Fibroblast of skin of right quadriceps (primary cell): ENCODE data around the gene FEM1C.

ENCODE experiments used
- DNase-seq: peaks from one replicate; pipeline ENCODE4 v3.0.0-alpha.2; 2013

FEM1C gene

GRCh38 chr5:115556276-115556675 is 11.7 kb upstream of the FEM1C start:
- no peak for DNase-seq

DNA sequence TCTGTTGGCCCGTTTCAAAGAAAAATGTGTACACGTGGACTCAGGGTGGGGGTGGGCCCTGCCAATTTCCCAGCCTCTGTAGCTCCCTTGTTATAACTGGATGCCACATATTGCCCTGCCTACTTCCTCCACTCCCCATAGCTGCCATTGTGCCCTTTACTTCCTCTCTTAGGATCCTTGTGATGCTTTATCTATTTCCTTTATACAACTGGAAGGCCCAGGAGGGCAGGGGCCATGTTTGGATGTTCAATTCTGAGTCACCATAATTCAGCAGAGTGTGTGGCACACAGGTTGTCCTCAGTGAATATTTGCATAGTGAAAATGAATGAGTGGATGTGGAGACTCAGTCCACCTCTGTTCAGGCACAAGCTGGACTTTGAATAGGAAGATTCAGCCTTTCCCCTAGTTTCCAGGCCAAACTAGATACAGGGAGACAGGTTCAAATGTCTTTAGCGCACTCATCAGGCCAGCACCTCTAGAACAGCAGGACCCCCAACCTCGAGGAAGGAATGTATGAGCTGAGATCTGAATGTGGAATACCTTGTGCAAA is 10.6 kb upstream of the FEM1C start:
- DNase-seq, result no peak

- DNase-seq, result no peak
Observed at GRCh38 chr5:115553082-115553481, 8.5 kb upstream of the FEM1C start.

DNA sequence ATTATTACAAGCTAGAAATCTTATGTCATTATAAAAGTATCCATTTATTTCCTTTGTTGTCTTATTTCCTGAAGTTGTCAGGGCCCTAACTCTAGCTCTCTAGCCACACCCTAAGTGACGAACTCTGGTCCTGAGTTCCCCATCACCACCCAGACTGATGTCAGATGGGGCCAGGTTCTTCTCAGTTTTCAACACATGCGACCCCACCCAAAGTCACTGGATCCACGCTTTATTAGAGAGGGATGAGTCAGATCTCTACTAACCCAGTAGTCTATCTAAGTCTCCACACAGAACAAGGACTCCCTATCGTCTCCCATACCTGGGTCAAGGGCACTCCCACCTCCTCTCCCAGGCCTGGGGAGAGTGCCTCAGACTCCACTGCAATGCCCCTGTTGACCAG is 6.8 kb upstream of the FEM1C start:
- peak; percentile 20 for DNase-seq

DNA sequence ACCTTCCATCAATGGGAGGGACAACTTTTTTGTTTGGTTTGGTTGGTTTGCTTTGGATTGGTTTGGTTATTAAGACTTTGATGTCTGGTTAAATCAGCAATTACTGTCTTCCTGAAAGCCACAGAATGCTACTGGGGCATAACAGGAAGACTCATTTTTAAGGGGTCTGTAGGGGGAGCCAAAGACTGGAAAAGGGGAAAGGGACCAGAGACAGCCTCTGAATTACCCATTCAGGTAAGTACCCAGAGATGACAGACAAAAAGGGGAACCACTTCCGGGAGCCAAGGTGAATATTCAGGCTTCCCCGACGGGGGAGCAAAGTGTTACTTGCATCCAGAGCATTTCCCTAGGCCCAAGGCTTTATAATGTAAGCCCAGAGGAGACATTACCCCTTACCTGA is 4.6 kb upstream of the FEM1C start:
- DNase-seq, result peak; percentile 23

DNA sequence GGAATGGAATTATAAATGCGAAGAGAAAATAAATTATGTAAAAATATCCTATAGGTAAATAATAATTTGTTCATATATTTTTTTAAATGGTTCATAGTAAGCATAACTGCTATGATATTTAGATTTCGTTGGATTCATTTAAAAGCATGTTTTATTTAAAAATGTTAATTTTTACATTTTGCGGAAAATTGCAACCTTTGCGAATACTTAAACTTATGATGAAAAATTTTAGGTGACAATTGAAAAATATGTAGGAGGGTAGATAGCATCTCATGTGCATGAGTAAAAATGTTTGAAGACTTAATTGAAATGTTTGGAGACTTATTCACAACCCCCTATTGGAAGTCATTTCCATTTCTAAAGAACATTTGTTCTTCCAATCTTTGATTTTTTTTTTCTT is 4.1 kb upstream of the FEM1C start:
- no peak for DNase-seq

DNA sequence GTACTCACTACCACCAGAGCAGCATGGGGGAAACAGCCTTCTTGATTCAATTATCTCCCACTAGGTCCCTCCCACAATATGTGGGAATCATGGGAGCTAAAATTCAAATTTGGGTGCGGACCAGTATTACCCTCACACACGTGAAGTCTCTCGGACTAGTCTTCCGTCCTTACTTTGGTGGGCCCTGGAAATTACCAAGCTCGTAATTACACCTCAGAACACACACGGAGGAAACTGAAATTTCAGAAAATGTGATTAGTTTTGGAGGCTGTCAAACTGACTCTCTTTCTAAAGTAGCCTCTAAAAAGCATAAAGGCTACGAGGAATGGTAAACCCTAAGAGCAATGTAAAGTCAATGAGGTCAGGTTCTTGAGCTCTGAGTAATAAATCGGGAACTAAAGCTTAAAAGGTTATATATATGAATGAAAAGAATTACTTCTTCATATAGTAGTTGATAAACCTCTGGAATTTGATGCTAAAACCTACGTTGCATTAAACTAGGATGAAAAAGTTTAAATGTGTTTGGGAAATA is 842 bp upstream of the FEM1C start:
- DNase-seq, result no peak

GRCh38 chr5:115544043-115544435 is 536 bp downstream of the FEM1C start:
- peak; percentile 29 for DNase-seq

GRCh38 chr5:115543365-115544042 is 1.1 kb downstream of the FEM1C start:
- DNase-seq, result peak; percentile 38

DNA sequence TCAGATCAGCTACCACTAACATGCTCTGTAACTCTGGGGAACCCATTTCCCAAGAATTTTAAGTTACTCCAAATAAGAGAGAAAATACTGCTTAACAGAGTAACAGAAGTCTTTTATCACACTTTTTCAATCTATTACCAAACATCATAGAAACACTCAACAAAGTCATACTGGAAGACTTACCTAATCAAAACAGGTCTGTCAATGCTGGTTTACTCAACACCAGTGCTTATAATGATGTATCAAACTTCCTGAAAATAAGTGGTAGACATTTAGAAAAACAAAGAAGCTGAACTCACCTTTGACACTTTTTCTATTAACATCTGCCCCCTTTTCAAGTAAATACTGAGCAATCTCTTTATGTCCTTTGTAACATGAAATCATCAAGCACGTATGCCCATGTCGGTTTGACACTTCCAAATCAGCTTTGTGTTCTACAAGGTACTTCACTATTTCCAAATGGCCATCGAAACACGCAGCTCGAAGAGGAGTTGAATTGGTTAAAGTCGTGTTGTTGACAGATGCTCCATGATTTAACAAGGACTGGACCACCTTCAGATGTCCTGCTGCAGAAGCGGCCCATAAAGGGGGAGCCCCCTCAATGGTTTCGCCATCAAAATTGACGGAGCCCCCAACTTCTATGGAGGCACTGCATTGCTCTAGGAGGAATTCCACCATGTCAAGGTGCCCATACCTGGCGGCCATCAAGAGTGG is 1.8 kb downstream of the FEM1C start:
- no peak for DNase-seq

- DNase-seq, result no peak
Observed at GRCh38 chr5:115542086-115542485, 2.5 kb downstream of the FEM1C start.

DNA sequence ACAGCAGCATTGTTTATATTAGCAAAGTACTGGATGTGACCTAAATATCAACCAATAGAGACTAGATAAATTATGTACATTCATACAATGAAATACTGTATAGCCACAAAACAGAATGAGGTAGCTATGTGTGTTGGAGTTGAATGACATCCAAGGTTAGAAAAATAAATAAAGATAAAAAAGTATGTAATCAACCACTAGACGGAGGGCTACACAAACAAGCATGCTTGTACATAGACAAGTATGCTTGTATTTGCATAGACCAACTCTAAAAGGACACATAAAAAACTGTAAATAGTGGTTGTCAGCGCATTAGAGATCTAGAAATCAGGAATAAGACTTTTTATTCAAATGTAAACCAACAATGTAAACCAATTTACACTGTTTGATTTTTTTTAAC is 3.0 kb downstream of the FEM1C start:
- no peak for DNase-seq

- no peak for DNase-seq
Observed at GRCh38 chr5:115535479-115536035, 9.0 kb downstream of the FEM1C start.

- peak; percentile 32 for DNase-seq
Observed at GRCh38 chr5:115532517-115532916, 12.1 kb downstream of the FEM1C start.

DNA sequence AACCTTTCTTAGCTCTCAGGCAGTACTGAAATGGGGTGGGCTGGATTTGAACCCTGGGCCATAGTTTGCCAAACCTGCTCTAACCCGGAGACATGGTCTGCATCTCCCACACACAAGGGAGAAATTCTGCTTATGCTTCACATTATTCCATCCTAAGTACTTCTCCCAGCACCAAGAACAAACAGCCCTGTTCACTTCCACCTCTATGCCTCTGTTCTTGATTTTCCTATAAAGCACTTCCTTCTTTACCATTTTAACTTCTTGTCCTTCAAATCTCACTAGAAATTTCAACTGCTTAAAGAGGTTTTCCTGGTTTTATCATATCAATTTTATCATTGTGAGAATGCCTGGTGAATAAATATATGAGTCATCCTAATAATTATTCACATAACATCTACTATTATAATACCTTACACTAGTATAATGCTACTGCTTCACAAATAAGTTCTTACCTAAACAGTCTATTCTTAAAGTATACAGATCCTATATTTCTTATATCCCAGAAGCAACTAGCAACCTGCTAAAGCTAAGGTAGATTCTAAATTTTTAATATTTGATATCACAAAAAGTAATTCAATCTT is 12.7 kb downstream of the FEM1C start:
- no peak for DNase-seq

GRCh38 chr5:115531380-115531779 is 13.2 kb downstream of the FEM1C start:
- DNase-seq, result no peak

DNA sequence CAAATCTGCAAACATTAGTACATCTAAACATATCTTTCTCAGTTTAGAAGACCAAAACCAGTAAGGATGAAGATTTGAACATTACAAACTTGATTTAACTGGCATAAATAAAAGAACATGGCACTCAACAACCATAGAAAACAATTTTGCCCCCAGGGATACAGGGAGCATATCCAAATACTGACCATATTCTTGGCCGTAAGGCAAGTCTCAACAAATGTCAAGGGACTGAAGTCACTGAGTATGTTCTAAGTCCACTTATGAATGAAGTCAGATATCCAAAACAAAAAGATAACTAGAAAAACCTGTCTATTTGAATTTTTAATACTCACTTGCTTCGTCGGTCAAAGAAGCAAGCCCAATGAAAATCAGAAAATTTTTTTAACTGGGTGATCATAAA is 14.1 kb downstream of the FEM1C start:
- DNase-seq, result no peak

- no peak for DNase-seq
Observed at GRCh38 chr5:115526604-115527003, 18.0 kb downstream of the FEM1C start.

GRCh38 chr5:115524199-115524847 is 20.3 kb downstream of the FEM1C start:
- DNase-seq, result peak; percentile 16

DNA sequence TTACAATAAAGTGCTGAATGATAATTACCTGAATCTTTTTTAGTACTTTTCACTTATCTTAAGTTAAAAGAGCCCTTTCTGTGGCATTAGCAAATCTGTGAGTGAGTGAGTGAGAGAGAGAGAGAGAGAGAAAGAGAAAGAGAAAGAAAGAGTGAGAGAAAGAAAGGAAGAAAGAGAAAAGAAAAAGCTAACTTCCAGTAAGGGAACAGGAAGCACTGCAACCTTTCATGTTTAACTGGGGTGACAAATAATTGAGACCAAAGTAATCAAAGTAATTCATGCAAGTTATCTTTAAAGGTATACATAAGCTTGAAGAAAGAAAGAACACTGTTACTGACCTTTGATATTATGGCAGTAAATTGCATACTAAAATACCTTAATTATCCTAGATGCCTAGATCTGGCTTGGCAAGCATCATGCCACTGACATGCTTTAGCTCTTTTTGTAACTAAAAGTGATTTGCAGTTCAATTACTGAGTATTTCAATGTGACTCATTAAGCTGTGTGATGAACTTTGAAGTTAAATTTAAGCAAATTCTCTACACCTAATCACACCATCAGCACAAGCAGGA is 21.7 kb downstream of the FEM1C start:
- DNase-seq, result no peak

DNA sequence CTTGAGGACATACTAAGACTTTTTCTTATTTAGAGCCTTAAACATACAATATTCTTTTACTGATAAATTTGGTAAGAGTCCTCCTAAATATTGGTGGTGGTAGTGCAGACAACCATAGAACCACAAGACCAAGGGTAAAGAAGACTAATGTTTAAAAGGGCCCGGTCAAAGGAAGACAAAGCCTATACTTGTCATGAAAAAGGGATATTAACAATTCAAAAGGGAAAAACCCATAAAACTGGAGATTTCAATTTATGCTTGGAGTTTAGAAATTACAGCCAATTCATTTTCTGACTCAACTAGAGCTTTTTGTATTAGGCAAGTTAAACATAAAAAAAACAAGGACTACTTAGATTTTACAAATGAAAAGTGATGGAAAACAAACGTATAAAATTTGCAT is 24.4 kb downstream of the FEM1C start:
- no peak for DNase-seq

GRCh38 chr5:115516372-115516771 is 28.2 kb downstream of the FEM1C start:
- DNase-seq, result no peak

GRCh38 chr5:115514220-115514619 is 30.4 kb downstream of the FEM1C start:
- peak; percentile 46 for DNase-seq
